Measurements from ENCODE around the gene KRT79. TPM values are rescaled to one million over a fixed set of nuclear protein-coding genes. Genes with fewer than 3 reads are reported as not detected.
"Not testable (repeated sequence)": the region's sequence is repeated elsewhere in the genome, so short reads cannot be mapped to it uniquely, and the experiment has no call there.

The KRT79 gene
- total and polyA plus RNA-seq, 2 experiments from 2014 or later = 0.07 TPM; not detected in 1

DNA sequence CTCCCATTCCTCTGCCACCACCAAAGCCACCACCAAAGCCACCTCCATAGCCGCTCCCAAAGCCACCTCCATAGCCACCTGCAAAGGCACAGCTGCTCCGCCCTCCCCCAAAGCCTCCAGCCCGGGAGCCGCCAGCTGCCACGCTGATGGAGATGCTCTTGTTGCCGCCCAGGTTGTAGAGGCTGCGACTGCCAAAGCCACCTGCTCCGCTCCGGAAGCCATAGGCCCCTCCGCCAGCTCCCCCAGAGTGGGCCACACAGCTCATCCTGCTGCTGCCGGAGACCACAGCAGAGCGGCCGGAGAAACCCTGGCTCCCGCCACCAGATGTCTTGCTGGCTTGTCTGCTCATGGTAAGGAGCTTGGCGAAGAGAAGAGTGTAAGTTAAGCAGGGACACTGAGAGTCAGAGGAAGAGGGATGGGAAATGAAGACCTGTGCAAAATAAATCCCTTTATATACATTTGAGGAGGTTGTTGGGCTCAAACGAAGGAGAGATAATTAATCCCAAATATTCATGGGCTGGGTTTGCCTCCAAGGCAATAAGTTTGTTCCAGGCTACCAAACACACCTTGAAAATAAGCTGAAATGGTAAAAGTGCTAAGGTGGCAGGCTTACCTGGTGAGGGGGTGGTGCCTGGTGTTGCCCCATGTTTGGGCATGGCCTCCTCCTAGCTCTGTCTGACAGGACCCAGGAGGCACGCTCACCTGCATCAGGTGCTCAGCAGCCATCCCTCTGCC lies 38.2 kb downstream of the KRT79 start, which contains the start of gene KRT3:
TSS of gene KRT3 (minus strand) at position 424 of the 735 bp plus-strand sequence. CDS start at position 349, 75 bp downstream.
- Histone ChIP-seq H3K27ac (no peak within 1 kb of the TSS), H3K4me3 (no peak within 1 kb of the TSS), H3K27me3 (no peaks in the 10 kb centered on the region), H3K4me2 (no peak within 1 kb of the TSS), H3K4me1 (ENCODE audit: insufficient read depth) (no peaks in the 10 kb centered on the region), H3K9me3 (ENCODE audit: low read depth) (no peaks in the 10 kb centered on the region), H3K79me2 (no peaks in the 10 kb centered on the region), H4K20me1 (ENCODE audit: insufficient read depth, poor library complexity, severe bottlenecking) (no peaks in the 10 kb centered on the region), H3K36me3 (replicated peaks; ENCODE audit: insufficient read depth, low read depth) (no peaks in the 10 kb centered on the region), H2AFZ (no peak within 1 kb of the TSS), H3K9me2 (replicated peaks; ENCODE audit: insufficient read depth) (no peaks in the 10 kb centered on the region)
- TF ChIP-seq, protein P1, sequence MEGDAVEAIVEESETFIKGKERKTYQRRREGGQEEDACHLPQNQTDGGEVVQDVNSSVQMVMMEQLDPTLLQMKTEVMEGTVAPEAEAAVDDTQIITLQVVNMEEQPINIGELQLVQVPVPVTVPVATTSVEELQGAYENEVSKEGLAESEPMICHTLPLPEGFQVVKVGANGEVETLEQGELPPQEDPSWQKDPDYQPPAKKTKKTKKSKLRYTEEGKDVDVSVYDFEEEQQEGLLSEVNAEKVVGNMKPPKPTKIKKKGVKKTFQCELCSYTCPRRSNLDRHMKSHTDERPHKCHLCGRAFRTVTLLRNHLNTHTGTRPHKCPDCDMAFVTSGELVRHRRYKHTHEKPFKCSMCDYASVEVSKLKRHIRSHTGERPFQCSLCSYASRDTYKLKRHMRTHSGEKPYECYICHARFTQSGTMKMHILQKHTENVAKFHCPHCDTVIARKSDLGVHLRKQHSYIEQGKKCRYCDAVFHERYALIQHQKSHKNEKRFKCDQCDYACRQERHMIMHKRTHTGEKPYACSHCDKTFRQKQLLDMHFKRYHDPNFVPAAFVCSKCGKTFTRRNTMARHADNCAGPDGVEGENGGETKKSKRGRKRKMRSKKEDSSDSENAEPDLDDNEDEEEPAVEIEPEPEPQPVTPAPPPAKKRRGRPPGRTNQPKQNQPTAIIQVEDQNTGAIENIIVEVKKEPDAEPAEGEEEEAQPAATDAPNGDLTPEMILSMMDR (IDR thresholded peaks at IDR 0.05; ENCODE audit: poor library complexity) = no peak
- TF ChIP-seq EZH2 (IDR thresholded peaks at IDR 0.05; ENCODE audit: borderline replicate concordance) = no peak
- TF ChIP-seq EZH2phosphoT487 (IDR thresholded peaks at IDR 0.05; ENCODE audit: low read depth, severe bottlenecking, unreplicated experiment) = no peak
- 95% methylated on average over 17 of the region's 17 CpGs for WGBS (ENCODE audit: low lambda C conversion rate, missing lambda C conversion rate)
- DNase-seq (ENCODE audit: low spot score) = no peak

DNA sequence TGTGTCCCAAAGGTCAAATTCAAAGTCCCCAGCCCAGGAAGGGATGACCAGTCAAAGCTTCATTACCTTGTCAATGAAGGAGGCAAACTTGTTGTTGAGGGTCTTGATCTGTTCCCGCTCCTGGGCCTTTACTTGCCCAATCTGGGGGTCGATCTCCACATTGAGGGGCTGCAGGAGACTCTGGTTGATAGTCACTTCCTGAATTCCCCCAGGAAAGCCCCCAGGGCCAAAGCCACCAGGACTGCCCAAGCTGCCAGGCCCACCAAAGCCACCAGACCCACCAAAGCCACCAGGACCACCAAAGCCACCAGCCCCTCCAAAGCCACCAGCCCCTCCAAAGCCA lies 38.8 kb downstream of the KRT79 start:
- H3K4me1 ChIP-seq (ENCODE audit: insufficient read depth) = not testable (repeated sequence)
- 97% methylated on average over 2 of the region's 2 CpGs for WGBS (ENCODE audit: low lambda C conversion rate, missing lambda C conversion rate)

DNA sequence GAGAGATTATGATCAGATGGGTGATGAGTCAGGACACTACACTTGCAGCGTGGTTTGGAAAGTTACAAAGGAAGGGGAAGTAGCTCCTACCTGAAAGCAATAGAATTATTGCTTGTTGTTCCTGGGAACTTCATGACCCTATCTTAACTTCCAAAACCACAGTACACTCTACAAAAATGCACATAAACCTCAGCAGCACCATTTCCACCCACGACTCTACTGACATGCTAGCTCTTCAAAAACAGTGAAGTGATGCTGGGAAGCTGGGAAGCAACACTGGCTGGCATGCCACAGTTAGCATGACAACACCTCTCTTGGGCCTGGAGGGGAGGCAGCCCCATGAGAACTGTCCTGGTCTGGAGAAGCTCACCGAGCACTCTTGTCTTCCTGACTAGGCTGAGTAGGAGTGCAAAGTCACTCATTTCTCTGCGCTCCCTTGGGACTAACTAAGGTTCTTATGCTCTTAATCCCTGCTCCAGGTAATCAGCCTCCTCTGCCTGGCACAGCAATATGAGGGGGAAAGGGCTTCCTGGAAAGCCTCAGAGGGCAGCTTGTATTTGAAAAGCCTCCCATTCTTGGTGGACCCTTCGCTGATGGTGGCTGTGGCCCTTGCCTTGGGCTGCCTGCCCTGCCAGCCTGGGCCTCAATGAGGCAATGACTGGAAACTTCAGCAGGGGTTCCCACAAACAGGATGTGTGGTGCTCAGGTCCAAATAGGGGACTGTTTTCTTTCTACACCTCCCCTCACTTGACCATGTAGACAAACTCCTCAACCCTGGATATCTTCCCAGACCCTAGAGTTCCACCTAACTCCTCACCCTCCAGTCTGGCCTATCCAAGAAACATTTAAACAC lies 39.4 kb downstream of the KRT79 start:
- no peak overlapping the region for H3K4me3 ChIP-seq
- no peaks in the 10 kb centered on the region for H3K9me3 ChIP-seq (ENCODE audit: low read depth)
- H3K79me2 ChIP-seq = no peaks in the 10 kb centered on the region
- no peaks in the 10 kb centered on the region for H3K27me3 ChIP-seq
- no peak overlapping the region for H3K4me2 ChIP-seq
- WGBS (ENCODE audit: low lambda C conversion rate, missing lambda C conversion rate) = 81% methylated on average over 5 of the region's 5 CpGs
- no peak overlapping the region for H3K27ac ChIP-seq
- no peak for DNase-seq (ENCODE audit: low spot score)
- H3K4me1 ChIP-seq (ENCODE audit: insufficient read depth) = no peaks in the 10 kb centered on the region
- H3K9me2 ChIP-seq (replicated peaks; ENCODE audit: insufficient read depth) = no peaks in the 10 kb centered on the region
- no peak overlapping the region for H2AFZ ChIP-seq
- no peaks in the 10 kb centered on the region for H3K36me3 ChIP-seq (replicated peaks; ENCODE audit: insufficient read depth, low read depth)
- TF ChIP-seq, protein P1 (IDR thresholded peaks at IDR 0.05; ENCODE audit: poor library complexity) = no peak
- no peak for TF ChIP-seq EZH2phosphoT487 (IDR thresholded peaks at IDR 0.05; ENCODE audit: low read depth, severe bottlenecking, unreplicated experiment)
- TF ChIP-seq EZH2 (IDR thresholded peaks at IDR 0.05; ENCODE audit: borderline replicate concordance) = no peak
- H4K20me1 ChIP-seq (ENCODE audit: insufficient read depth, poor library complexity, severe bottlenecking) = no peaks in the 10 kb centered on the region

More for the DNA sequence above, 38.8 kb downstream of the KRT79 start:
- not testable (repeated sequence) for H3K27ac ChIP-seq; H3K4me2 ChIP-seq; H3K9me2 ChIP-seq (replicated peaks; ENCODE audit: insufficient read depth); H3K27me3 ChIP-seq; H3K9me3 ChIP-seq (ENCODE audit: low read depth); H4K20me1 ChIP-seq (ENCODE audit: insufficient read depth, poor library complexity, severe bottlenecking); DNase-seq (ENCODE audit: low spot score); H3K4me3 ChIP-seq; H2AFZ ChIP-seq; H3K79me2 ChIP-seq; H3K36me3 ChIP-seq (replicated peaks; ENCODE audit: insufficient read depth, low read depth)
